ENCODE results near the gene DES. TPM values are rescaled to one million over a fixed set of nuclear protein-coding genes. Genes with fewer than 3 reads are reported as not detected.
"Not testable (repeated sequence)": the region's sequence is repeated elsewhere in the genome, so short reads cannot be mapped to it uniquely, and the experiment has no call there.

DES gene
- total RNA-seq, 2 experiments from 2014 or later = not detected

DNA sequence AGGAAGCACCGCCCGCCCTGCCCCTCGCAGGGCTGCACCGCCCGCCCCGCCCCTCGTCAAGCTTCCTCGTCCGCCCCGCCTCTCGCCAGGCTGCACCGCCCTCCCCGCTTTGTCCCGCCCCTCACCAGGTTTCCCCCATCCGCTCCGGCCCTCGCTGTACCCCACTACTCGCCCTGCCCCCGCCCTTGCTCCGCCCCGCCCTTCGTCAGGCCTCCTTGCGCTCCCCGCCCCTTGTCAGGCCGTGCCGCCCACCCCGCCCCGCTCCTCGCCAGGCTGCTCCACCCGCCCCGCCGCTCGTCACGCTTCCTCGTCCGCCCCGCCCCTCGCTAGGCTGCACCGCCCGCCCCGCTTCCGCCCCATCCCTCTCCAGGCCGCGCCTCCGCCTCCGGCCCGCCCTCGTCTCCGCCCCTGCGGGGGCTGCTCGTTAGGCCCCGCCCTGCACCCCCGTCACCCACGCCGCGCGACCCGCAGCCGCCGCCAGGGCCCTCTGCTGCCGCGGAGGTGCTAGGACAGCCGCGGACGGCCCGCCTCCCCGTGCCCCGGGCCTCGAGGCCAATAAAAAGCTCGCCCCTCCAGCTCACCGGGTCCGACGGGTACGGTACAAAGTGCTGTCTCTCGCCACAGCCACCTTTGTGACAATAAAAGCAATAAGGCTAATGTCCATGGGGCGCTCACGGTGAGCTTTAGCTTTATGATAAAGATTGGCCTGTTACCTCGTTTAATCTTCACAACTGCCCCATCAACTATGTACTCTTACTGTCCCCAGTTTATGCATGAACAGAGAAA, 29.9 kb upstream of the DES start:
- peaks cover 3% of the 10 kb centered on the region for H3K9me3 Mint-ChIP-seq
- peaks cover 8% of the 10 kb centered on the region for H3K4me1 Mint-ChIP-seq
- H3K36me3 Mint-ChIP-seq = peaks cover 7% of the 10 kb centered on the region
- peaks cover 4% of the 10 kb centered on the region for H3K27me3 Mint-ChIP-seq
- peak; percentile 99 for DNase-seq
- peak; percentile 77 for ATAC-seq (ENCODE audit: low read depth)
- H3K27ac Mint-ChIP-seq = peak overlapping the region; percentile 76
- POLR2A ChIA-PET = interaction anchor here (0.7 to 3.4 kb wide), 13 partner anchors 11 to 213 kb away, joined by 3 to 13 read pairs (median 4); partner anchors contain the start of genes CHPF, GMPPA, STK11IP and TMEM198
- H3K4me3 Mint-ChIP-seq = peak overlapping the region; percentile 75

DNA sequence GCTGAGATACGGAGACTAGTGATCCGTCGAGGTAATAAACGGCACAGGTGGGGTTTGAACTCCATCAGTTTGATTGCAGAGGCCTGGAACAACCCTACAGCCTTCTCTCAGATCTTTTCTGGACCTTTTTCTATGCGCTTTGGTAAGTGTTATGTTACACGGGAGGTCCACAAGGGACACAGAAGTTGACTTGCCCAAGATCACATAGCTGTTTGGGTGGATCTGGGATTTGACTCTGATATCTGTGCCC, 29.3 kb upstream of the DES start:
- no peak for DNase-seq
- peaks cover 3% of the 10 kb centered on the region for H3K9me3 Mint-ChIP-seq
- H3K27me3 Mint-ChIP-seq = peaks cover 7% of the 10 kb centered on the region
- H3K36me3 Mint-ChIP-seq = peaks cover 7% of the 10 kb centered on the region
- POLR2A ChIA-PET = interaction anchor here (1.0 to 3.4 kb wide), 4 partner anchors 11 to 211 kb away, joined by 4 to 13 read pairs (median 5); partner anchors contain the start of genes GMPPA and STK11IP
- no peak for ATAC-seq (ENCODE audit: low read depth)
- H3K4me3 Mint-ChIP-seq = peak overlapping the region; percentile 75
- H3K27ac Mint-ChIP-seq = peak overlapping the region; percentile 75
- peaks cover 8% of the 10 kb centered on the region for H3K4me1 Mint-ChIP-seq

DNA sequence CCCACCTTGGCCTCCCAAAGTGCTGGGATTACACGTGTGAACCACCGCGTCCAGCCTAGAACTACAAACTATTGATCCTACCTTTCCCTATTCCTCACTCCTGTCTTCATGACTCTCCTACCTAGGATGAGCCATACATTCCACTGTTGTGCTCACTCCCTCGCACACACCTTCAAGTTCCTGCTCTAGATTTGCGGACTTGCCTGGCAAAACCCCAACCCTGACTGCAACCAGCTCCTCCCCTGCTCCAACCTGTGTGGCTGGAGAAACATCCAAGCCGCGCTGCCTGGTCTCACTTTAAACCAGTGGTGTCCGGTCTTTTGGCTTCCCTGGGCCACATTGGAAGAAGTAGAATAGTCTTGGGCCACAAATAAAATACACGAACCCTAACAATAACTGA, 25.4 kb upstream of the DES start:
- Mint-ChIP-seq H3K4me3 (no peak overlapping the region), H3K4me1 (peaks cover 10% of the 10 kb centered on the region), H3K36me3 (no peaks in the 10 kb centered on the region), H3K27me3 (peaks cover 13% of the 10 kb centered on the region), H3K27ac (no peak overlapping the region), H3K9me3 (peaks cover 3% of the 10 kb centered on the region)
- POLR2A ChIA-PET = no interaction called here
- no peak for DNase-seq
- no peak for ATAC-seq (ENCODE audit: low read depth)

DNA sequence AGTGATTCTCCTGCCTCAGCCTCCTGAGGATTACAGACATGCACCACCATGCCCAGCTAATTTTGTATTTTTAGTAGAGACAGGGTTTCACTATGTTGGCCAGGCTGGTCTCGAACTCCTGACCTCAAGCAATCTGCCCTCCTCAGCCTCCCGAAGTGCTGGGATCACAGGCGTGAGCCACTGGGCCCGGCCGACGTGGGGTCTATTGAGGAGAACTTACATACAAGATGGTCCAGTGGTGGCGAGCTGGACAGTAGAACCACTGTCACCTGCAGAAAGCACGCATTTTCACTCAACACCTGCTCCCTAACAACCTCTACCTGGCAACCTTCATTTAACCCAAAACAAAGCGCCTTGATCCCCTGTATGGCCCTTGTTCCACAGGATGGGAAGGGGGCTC, 23.1 kb upstream of the DES start:
- POLR2A ChIA-PET; H3K4me3 Mint-ChIP-seq; H3K36me3 Mint-ChIP-seq; H3K4me1 Mint-ChIP-seq; H3K27ac Mint-ChIP-seq; ATAC-seq (ENCODE audit: low read depth); DNase-seq; H3K9me3 Mint-ChIP-seq: not testable (repeated sequence)
- peaks cover 13% of the 10 kb centered on the region for H3K27me3 Mint-ChIP-seq

- ATAC-seq (ENCODE audit: low read depth) (no peak), DNase-seq (no peak)
- Mint-ChIP-seq H3K27ac (no peak overlapping the region), H3K9me3 (peaks cover 3% of the 10 kb centered on the region), H3K27me3 (peaks cover 13% of the 10 kb centered on the region), H3K36me3 (no peaks in the 10 kb centered on the region), H3K4me3 (no peak overlapping the region), H3K4me1 (peaks cover 5% of the 10 kb centered on the region)
- POLR2A ChIA-PET = no interaction called here
Measured at GRCh38 chr2:219395609-219396008, 22.6 kb upstream of the DES start.

GRCh38 chr2:219396863-219397457, 21.2 kb upstream of the DES start:
- H3K4me1 Mint-ChIP-seq = peaks cover 5% of the 10 kb centered on the region
- H3K9me3 Mint-ChIP-seq = peaks cover 3% of the 10 kb centered on the region
- no peaks in the 10 kb centered on the region for H3K36me3 Mint-ChIP-seq
- POLR2A ChIA-PET = no interaction called here
- no peak overlapping the region for H3K4me3 Mint-ChIP-seq
- H3K27me3 Mint-ChIP-seq = peaks cover 13% of the 10 kb centered on the region
- ATAC-seq (ENCODE audit: low read depth) = peak; percentile 30
- H3K27ac Mint-ChIP-seq = no peak overlapping the region
- no peak for DNase-seq

GRCh38 chr2:219398721-219399363, 19.3 kb upstream of the DES start:
- H3K9me3 Mint-ChIP-seq = no peaks in the 10 kb centered on the region
- no peaks in the 10 kb centered on the region for H3K36me3 Mint-ChIP-seq
- POLR2A ChIA-PET = interaction anchor here (0.7 kb wide), 1 partner anchor 22 kb away, joined by 4 read pairs; no protein-coding TSS in a partner anchor
- ATAC-seq (ENCODE audit: low read depth) (no peak), DNase-seq (no peak)
- H3K4me3 Mint-ChIP-seq = no peak overlapping the region
- H3K27me3 Mint-ChIP-seq = peaks cover 9% of the 10 kb centered on the region
- H3K4me1 Mint-ChIP-seq = peaks cover 5% of the 10 kb centered on the region
- H3K27ac Mint-ChIP-seq = no peak overlapping the region

DNA sequence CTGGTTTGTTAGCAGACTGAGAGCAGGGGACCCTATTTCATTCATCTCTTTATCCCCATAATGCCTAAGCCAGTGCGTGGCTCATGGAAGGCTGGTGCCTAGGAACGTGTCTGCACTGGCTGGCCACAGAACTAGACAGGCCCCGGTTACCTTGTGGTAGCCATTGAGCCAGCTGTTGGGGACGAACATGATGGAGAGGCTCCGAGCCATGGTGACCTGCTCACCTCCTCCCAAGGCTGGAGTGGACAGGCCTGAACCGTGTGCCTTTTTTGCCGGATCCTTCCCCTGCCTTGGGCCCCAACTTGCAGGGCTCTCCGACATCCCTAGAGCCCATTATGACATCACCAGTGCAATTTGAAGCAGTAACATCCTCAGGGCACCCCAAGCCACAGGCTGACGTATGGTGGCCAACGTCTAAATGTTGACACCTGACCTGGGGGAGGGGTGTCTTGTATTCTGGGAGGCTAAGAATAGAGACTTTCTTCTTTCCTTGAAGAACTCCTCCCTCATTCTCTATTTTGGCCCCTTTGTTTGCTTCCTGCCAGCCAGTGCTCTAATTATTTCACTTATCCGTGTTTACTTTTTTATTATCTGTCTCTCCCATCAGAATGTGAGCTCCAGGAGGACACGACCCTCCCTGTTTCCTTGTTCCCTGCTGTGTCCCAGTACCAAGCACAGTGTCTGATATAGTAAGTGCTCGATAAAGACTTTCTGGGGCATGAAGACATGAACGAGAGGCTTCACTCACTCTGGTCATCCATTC, 18.3 kb upstream of the DES start:
- H3K27me3 Mint-ChIP-seq = peaks cover 5% of the 10 kb centered on the region
- no peak overlapping the region for H3K27ac Mint-ChIP-seq
- DNase-seq (no peak), ATAC-seq (ENCODE audit: low read depth) (no peak)
- H3K4me3 Mint-ChIP-seq = no peak overlapping the region
- no peaks in the 10 kb centered on the region for H3K36me3 Mint-ChIP-seq
- H3K4me1 Mint-ChIP-seq = peaks cover 5% of the 10 kb centered on the region
- POLR2A ChIA-PET = no interaction called here
- H3K9me3 Mint-ChIP-seq = no peaks in the 10 kb centered on the region

DNA sequence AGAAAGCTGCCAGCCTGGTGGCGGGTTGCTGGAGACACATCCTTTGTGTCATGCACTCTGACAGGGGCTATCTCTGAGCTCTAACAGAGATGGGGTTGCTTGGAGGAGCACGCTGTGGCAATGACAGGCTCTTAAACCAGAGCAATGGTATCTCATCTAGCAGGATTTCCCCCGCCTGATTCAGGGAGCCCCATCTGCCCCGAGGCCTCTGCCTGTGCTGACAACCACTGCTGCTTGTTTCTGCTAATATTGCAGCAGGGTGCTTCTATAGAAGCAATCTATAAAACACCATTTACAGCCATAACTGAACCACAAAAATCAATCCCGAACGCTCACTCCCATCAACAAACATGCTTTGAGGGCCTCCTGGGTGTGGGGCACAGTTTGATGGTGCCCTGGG, 17.6 kb upstream of the DES start:
- ATAC-seq (ENCODE audit: low read depth) (no peak), DNase-seq (no peak)
- H3K9me3 Mint-ChIP-seq = no peaks in the 10 kb centered on the region
- H3K27ac Mint-ChIP-seq = no peak overlapping the region
- H3K27me3 Mint-ChIP-seq = peaks cover 5% of the 10 kb centered on the region
- H3K4me3 Mint-ChIP-seq = no peak overlapping the region
- POLR2A ChIA-PET = no interaction called here
- no peaks in the 10 kb centered on the region for H3K36me3 Mint-ChIP-seq
- H3K4me1 Mint-ChIP-seq = peaks cover 5% of the 10 kb centered on the region

DNA sequence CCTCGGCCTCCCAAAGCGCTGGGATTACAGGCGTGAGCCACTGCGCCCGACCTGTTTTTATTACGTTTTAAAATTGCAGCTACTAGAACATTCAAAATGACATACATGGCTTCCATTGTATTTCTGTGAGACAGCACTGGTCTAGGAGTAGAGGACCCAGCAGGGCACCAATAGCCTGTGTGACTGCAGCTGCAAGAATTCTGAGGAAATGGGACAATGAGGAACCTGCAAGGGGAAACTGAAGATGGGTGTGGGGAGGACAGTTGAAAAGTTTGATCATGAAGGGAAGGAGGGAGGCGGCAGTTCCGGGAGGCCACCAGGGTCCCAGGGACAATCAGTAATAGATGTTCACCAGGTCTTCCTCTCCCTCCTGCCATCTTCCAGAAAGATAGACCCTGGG, 16.6 kb upstream of the DES start:
- H3K27me3 Mint-ChIP-seq = peaks cover 5% of the 10 kb centered on the region
- H3K27ac Mint-ChIP-seq = no peak overlapping the region
- ATAC-seq (ENCODE audit: low read depth) = no peak
- POLR2A ChIA-PET = no interaction called here
- no peaks in the 10 kb centered on the region for H3K9me3 Mint-ChIP-seq
- peaks cover 5% of the 10 kb centered on the region for H3K4me1 Mint-ChIP-seq
- no peak for DNase-seq
- no peak overlapping the region for H3K4me3 Mint-ChIP-seq
- H3K36me3 Mint-ChIP-seq = no peaks in the 10 kb centered on the region

DNA sequence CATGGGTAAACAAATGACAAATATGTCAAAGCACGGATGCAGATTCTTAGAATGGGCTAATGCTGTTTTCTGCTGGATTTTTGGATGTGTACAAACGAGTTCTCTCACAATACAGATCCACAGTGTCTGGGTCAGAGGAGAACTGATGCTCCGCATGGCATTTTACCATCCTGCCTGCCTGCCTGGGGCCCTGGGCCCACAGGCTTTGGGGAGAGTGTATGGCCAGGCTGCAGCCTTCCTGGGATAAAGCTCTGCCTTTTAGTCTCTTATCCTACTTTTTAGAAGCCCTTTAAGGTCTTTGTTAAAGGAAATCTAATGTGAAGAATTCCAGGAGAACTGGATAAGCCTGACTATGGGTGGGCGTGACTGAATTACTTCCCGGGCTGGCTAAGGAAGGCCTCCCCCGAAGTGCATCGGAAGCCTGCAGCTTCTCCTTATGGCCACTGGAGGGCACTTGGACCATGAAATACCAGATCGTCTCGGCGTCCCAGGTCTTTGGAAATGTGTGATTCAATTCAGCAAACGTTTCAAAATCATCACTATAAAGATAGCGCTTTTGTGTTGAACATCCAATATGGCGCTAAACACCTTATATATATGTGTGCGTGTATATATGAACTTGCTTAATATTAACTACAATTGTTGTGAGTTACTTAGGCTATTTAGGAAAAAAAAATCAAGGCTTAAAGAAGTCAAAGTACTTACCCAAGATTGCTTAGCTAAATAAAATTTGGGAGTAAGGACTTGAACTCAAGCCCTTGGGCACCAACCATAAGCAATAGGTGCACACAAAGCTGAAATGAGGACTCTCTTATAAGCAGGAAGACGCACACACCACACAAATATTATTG, 15.3 kb upstream of the DES start:
- no peak overlapping the region for H3K27ac Mint-ChIP-seq
- no peaks in the 10 kb centered on the region for H3K4me1 Mint-ChIP-seq
- no peaks in the 10 kb centered on the region for H3K36me3 Mint-ChIP-seq
- H3K4me3 Mint-ChIP-seq = no peak overlapping the region
- no peak for DNase-seq
- no peaks in the 10 kb centered on the region for H3K9me3 Mint-ChIP-seq
- POLR2A ChIA-PET = no interaction called here
- H3K27me3 Mint-ChIP-seq = peaks cover 5% of the 10 kb centered on the region
- peak; percentile 88 for ATAC-seq (ENCODE audit: low read depth)

- Mint-ChIP-seq H3K4me1 (no peaks in the 10 kb centered on the region), H3K4me3 (no peak overlapping the region), H3K27ac (no peak overlapping the region), H3K36me3 (no peaks in the 10 kb centered on the region), H3K9me3 (no peaks in the 10 kb centered on the region), H3K27me3 (peaks cover 5% of the 10 kb centered on the region)
- no peak for ATAC-seq (ENCODE audit: low read depth)
- POLR2A ChIA-PET = no interaction called here
- DNase-seq = no peak
Measured at GRCh38 chr2:219403861-219404260, 14.3 kb upstream of the DES start.

Measured in activated naive CD8-positive, alpha-beta T cell treated with anti-CD3 and anti-CD28 coated beads, Interleukin-2, amount 10 ng/mL, durations not matched to agents 7 days and 5 days (primary cell).